Smooth muscle cell (in vitro differentiated cells): ENCODE data around the gene USH2A. TPM values are rescaled to one million over a fixed set of nuclear protein-coding genes. Genes with fewer than 3 reads are reported as not detected.
A peak's percentile ranks its signal among the peaks of the same experiment; 100 is the strongest.

ENCODE experiments used
- DNase-seq: peaks from one replicate; lab custom pipeline; 2025; ENCODE audit not compliant: unreplicated experiment; lab: John Stamatoyannopoulos, UW
- H2AFZ ChIP-seq: fragments of 200-600 bp; sonication (generic); 2 replicates; pipeline ENCODE4 v1.6.0; 2016; ENCODE audit warnings: antibody characterized with exemption, low read depth, mild to moderate bottlenecking
- H3F3A ChIP-seq: fragments of 200-600 bp; sonication (generic); 2 replicates; pipeline ENCODE4 v1.6.0; 2017; ENCODE audit warnings: antibody characterized with exemption, low read depth
- H3K27ac ChIP-seq: fragments of 200-600 bp; sonication (generic); 2 replicates; pipeline ENCODE4 v1.5.1; 2016; ENCODE audit warnings: low read depth, mild to moderate bottlenecking
- H3K27me3 ChIP-seq: fragments of 200-600 bp; sonication (generic); 2 replicates; pipeline ENCODE4 v1.6.1; 2016; ENCODE audit warnings: low read depth, mild to moderate bottlenecking
- H3K36me3 ChIP-seq: fragments of 200-600 bp; sonication (generic); 2 replicates; pipeline ENCODE4 v1.5.1; 2016; ENCODE audit warnings: low read depth
- H3K4me1 ChIP-seq: fragments of 200-600 bp; sonication (generic); 2 replicates; pipeline ENCODE4 v1.5.1; 2016; ENCODE audit warnings: low read depth
- H3K4me2 ChIP-seq: fragments of 200-600 bp; sonication (generic); 2 replicates; pipeline ENCODE4 v1.6.0; 2016; ENCODE audit warnings: mild to moderate bottlenecking
- H3K4me3 ChIP-seq: fragments of 200-600 bp; sonication (generic); 2 replicates; pipeline ENCODE4 v1.5.1; 2016; ENCODE audit warnings: mild to moderate bottlenecking
- H3K79me2 ChIP-seq: fragments of 200-600 bp; sonication (generic); 2 replicates; pipeline ENCODE4 v1.6.0; 2016; ENCODE audit warnings: low read depth, mild to moderate bottlenecking
- H3K9ac ChIP-seq: fragments of 200-600 bp; sonication (generic); 2 replicates; pipeline ENCODE4 v1.6.0; 2016; ENCODE audit warnings: low read depth
- H3K9me3 ChIP-seq: fragments of 200-600 bp; sonication (generic); replicated peaks from 2 replicates; pipeline ENCODE4 v1.5.1; 2016; ENCODE audit warnings: low read depth
- H4K20me1 ChIP-seq: fragments of 200-600 bp; sonication (generic); 2 replicates; pipeline ENCODE4 v1.6.0; 2016; ENCODE audit warnings: low read depth
- WGBS: methylation state at CpG from one replicate; pipeline ENCODE4 v1.1.7; 2016; ENCODE audit warnings: low lambda C conversion rate; 5-methylcytosine and 5-hydroxymethylcytosine counted together
- polyA plus RNA-seq: library from polyadenylated mRNA; unstranded; fragments of >200 nt; fragmentation: Nextera tagmentation; extraction: Ambion mirVana; gene quantifications from 2 replicates; pipeline ENCODE4 v1.2.1, GENCODE V29; 2016
- total RNA-seq: library from RNA; depleted of rRNA; stranded (reverse); fragments of >200 nt; gene quantifications from 2 replicates; pipeline ENCODE4 v1.2.3, GENCODE V29; 2014
- TF ChIP-seq, protein P1 (sequence below): fragments of 200-600 bp; sonication (generic); IDR thresholded peaks from 2 replicates; pipeline ENCODE4 v1.5.1; 2017; ENCODE audit warnings: borderline replicate concordance, mild to moderate bottlenecking, antibody characterized with exemption; ENCODE audit not compliant: insufficient read depth, poor library complexity, severe bottlenecking

The USH2A gene
- total and polyA plus RNA-seq, 2 experiments from 2014 or later = under 0.01 TPM; not detected in 1

DNA sequence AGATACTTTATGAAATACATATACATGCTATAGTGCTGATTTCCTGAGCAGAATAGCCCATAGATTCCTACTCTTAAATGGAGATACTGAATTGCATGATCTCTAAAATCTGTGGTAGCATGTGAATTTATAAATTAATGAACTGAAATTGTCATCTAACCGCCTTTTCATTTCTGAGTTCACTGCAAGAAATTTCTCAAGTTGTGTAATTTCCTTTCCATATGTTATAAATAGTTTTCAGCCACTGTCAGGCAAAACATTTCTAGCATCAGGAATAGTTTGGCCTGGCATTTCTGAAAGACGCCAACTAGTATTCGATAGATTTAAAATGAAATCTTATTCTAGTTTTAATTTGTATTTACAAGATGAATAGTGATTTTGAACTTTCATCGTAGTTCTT lies 310.1 kb downstream of the USH2A start:
- Histone ChIP-seq H3K4me3 (no peak overlapping the region), H3K27me3 (peaks cover 3% of the 10 kb centered on the region), H3K4me2 (no peak overlapping the region), H3K27ac (no peak overlapping the region), H2AFZ (no peak overlapping the region), H4K20me1 (no peaks in the 10 kb centered on the region), H3F3A (no peaks in the 10 kb centered on the region), H3K36me3 (no peaks in the 10 kb centered on the region), H3K9me3 (no peaks in the 10 kb centered on the region), H3K4me1 (no peaks in the 10 kb centered on the region), H3K9ac (no peak overlapping the region), H3K79me2 (no peaks in the 10 kb centered on the region)
- WGBS = 96% methylated on average over 4 of the region's 4 CpGs
- TF ChIP-seq, protein P1, sequence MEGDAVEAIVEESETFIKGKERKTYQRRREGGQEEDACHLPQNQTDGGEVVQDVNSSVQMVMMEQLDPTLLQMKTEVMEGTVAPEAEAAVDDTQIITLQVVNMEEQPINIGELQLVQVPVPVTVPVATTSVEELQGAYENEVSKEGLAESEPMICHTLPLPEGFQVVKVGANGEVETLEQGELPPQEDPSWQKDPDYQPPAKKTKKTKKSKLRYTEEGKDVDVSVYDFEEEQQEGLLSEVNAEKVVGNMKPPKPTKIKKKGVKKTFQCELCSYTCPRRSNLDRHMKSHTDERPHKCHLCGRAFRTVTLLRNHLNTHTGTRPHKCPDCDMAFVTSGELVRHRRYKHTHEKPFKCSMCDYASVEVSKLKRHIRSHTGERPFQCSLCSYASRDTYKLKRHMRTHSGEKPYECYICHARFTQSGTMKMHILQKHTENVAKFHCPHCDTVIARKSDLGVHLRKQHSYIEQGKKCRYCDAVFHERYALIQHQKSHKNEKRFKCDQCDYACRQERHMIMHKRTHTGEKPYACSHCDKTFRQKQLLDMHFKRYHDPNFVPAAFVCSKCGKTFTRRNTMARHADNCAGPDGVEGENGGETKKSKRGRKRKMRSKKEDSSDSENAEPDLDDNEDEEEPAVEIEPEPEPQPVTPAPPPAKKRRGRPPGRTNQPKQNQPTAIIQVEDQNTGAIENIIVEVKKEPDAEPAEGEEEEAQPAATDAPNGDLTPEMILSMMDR = no peak
- DNase-seq = no peak

DNA sequence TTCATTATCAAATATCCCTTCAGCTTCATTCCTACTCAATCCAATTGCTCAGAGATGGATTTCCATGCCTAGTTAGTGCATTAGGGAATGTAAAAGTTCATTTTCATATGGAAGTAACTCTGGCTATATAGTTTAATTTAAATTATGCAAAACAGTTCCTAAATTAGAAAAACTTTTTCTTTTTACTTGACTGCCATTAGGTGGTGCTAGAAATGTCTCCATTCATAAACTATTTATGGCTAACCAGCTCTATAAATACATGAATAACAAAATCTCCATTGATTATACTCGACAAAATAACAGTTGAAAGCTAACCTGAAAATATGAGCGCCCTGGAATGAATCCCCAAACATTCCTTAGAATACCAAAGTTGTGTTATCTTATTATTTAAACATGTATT lies 311.4 kb downstream of the USH2A start:
- Histone ChIP-seq H2AFZ (peak overlapping the region; percentile 51), H4K20me1 (no peaks in the 10 kb centered on the region), H3K9me3 (no peaks in the 10 kb centered on the region), H3K4me2 (no peak overlapping the region), H3K4me1 (no peaks in the 10 kb centered on the region), H3K27ac (no peak overlapping the region), H3K9ac (no peak overlapping the region), H3F3A (no peaks in the 10 kb centered on the region), H3K27me3 (no peaks in the 10 kb centered on the region), H3K79me2 (no peaks in the 10 kb centered on the region), H3K36me3 (no peaks in the 10 kb centered on the region), H3K4me3 (no peak overlapping the region)
- TF ChIP-seq, protein P1 = peak; percentile 32
- 87% methylated on average over 2 of the region's 2 CpGs for WGBS
- DNase-seq = no peak

DNA sequence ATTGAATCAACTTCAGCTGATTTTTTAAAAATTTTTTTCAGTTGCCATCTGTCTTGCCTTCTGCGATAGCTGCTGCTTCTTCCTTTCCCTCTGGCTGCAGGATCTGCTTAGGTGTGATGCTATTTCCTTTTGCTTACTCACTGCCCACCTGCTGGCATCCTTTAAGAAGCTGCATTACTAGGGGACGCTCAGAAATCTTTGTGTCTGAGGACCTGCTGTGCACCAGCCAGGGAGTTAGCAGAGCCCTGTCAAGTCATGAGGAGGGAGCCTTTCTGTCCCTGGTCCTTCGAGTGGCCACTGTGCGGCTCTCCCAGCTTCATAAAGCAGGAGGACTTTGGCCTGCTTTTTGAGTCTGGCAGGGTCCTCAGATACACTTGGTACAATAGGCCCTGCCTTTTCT lies 327.8 kb downstream of the USH2A start:
- no peaks in the 10 kb centered on the region for H3K79me2 ChIP-seq
- TF ChIP-seq, protein P1 = no peak
- WGBS = 55% methylated on average over 4 of the region's 4 CpGs

DNA sequence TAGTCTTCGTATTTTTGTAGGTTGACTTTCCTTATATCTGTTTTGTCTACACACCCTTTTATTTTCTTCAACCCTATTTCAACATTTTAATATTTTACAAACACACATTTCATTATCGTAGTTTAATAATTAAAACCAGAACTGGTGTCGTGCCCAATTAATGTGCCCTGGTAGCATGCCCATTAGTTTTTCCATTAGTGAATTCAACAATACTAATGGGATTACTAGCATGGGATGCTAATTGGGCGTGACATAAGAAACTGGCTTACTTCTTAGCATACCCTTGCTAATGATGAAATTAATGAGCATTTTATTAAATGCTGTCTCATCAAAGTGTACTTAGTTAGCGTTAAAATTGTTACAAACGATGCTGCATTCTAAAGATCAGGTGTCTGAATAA lies 332.7 kb downstream of the USH2A start:
- Histone ChIP-seq H2AFZ (no peak overlapping the region), H3K27me3 (no peaks in the 10 kb centered on the region), H3K4me3 (no peak overlapping the region), H3F3A (no peaks in the 10 kb centered on the region), H3K36me3 (no peaks in the 10 kb centered on the region), H3K4me2 (no peak overlapping the region), H3K79me2 (no peaks in the 10 kb centered on the region), H3K27ac (no peak overlapping the region), H3K4me1 (no peaks in the 10 kb centered on the region), H3K9ac (no peak overlapping the region), H3K9me3 (no peaks in the 10 kb centered on the region), H4K20me1 (no peaks in the 10 kb centered on the region)
- 91% methylated on average over 6 of the region's 6 CpGs for WGBS
- TF ChIP-seq, protein P1 = no peak
- no peak for DNase-seq

More for the DNA sequence above, 327.8 kb downstream of the USH2A start:
- H3K27me3 ChIP-seq = no peaks in the 10 kb centered on the region
- no peak for DNase-seq
- H3K4me1 ChIP-seq = no peaks in the 10 kb centered on the region
- no peak overlapping the region for H3K4me2 ChIP-seq
- no peaks in the 10 kb centered on the region for H3F3A ChIP-seq
- no peak overlapping the region for H3K4me3 ChIP-seq
- H3K9me3 ChIP-seq = no peaks in the 10 kb centered on the region
- no peaks in the 10 kb centered on the region for H3K36me3 ChIP-seq
- H2AFZ ChIP-seq = no peak overlapping the region
- no peak overlapping the region for H3K27ac ChIP-seq
- H4K20me1 ChIP-seq = no peaks in the 10 kb centered on the region
- no peak overlapping the region for H3K9ac ChIP-seq
